ENCODE results near the gene JADE2.

The JADE2 gene

DNA sequence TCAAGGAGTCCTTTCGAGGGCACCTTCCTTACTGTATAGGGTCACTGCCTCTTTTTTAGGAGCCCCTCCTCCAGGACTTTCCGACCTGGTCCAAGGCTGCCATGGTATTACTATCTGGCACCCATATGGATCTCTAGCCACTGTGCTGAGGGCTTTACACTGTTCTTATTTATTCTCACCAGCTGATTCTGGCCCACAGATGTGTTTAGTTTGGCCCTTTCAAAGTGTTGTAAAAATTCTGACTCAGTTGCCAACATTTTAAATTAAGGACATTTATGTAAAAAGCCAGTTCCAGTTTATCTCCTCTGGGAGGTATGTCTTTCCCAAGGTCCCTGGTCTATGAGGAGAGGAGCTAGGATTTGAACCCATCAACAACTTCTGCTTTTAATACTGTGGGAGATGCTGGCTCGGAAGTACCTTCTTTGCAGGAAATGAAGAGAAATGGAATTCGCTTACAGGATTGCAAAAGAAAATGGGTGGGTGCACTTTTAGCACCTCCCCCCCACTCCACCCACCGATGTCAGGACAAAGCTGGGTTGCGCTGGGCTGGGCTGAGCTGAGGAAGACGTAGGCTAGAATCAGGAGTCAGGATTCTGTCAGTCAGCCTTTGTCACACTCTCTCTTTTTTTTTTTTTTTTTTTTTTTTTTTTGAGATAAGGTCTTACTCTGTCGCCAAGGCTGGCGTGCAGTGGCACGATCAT is 7.8 kb downstream of the JADE2 start:
- no peak for DNase-seq (ENCODE audit: low spot score)
- in situ Hi-C loops (cut with MboI; ENCODE audit: low sequenced_read_pairs, unreplicated experiment), result no loop called here

GRCh38 chr5:134534058-134534725 is 8.7 kb downstream of the JADE2 start:
- in situ Hi-C loops (cut with MboI; ENCODE audit: low sequenced_read_pairs, unreplicated experiment), result no loop called here
- DNase-seq (ENCODE audit: low spot score), result no peak
- TF ChIP-seq, protein P1, sequence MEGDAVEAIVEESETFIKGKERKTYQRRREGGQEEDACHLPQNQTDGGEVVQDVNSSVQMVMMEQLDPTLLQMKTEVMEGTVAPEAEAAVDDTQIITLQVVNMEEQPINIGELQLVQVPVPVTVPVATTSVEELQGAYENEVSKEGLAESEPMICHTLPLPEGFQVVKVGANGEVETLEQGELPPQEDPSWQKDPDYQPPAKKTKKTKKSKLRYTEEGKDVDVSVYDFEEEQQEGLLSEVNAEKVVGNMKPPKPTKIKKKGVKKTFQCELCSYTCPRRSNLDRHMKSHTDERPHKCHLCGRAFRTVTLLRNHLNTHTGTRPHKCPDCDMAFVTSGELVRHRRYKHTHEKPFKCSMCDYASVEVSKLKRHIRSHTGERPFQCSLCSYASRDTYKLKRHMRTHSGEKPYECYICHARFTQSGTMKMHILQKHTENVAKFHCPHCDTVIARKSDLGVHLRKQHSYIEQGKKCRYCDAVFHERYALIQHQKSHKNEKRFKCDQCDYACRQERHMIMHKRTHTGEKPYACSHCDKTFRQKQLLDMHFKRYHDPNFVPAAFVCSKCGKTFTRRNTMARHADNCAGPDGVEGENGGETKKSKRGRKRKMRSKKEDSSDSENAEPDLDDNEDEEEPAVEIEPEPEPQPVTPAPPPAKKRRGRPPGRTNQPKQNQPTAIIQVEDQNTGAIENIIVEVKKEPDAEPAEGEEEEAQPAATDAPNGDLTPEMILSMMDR (IDR thresholded peaks at IDR 0.05; ENCODE audit: borderline replicate concordance, control extremely low read depth, extremely low read depth, insufficient read depth, missing control alignments), result no peak

More for the DNA sequence above, 7.8 kb downstream of the JADE2 start:
- TF ChIP-seq, protein P1 (IDR thresholded peaks at IDR 0.05; ENCODE audit: borderline replicate concordance, control extremely low read depth, extremely low read depth, insufficient read depth, missing control alignments), result no peak

- DNase-seq (ENCODE audit: low spot score), result no peak
- TF ChIP-seq, protein P1 (IDR thresholded peaks at IDR 0.05; ENCODE audit: borderline replicate concordance, control extremely low read depth, extremely low read depth, insufficient read depth, missing control alignments), result no peak
- in situ Hi-C loops (cut with MboI; ENCODE audit: low sequenced_read_pairs, unreplicated experiment), result no loop called here
These were observed 9.2 kb downstream of the JADE2 start for GRCh38 chr5:134534726-134535110.

DNA sequence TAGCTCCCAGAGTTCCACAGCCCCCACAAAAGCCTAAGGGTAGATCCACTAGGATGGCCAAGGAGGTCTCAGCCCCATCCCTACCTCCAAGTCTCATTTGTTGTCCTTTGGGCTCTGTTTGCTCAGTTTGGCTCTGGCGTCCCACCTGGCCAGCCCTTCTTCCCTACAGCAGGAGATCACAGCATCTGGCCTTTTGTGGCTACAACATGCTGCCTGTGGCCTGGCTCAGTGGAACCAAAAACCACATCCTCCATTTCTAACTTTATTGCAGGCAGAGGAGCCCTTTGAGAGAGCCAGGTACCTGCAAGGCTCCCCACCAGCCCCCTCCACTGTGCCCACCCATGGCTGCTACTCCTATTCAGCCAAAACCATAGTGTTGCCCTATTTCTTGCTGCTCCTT is 11.4 kb downstream of the JADE2 start:
- in situ Hi-C loops (cut with MboI; ENCODE audit: low sequenced_read_pairs, unreplicated experiment), result no loop called here
- TF ChIP-seq, protein P1 (IDR thresholded peaks at IDR 0.05; ENCODE audit: borderline replicate concordance, control extremely low read depth, extremely low read depth, insufficient read depth, missing control alignments), result no peak
- DNase-seq (ENCODE audit: low spot score), result no peak

DNA sequence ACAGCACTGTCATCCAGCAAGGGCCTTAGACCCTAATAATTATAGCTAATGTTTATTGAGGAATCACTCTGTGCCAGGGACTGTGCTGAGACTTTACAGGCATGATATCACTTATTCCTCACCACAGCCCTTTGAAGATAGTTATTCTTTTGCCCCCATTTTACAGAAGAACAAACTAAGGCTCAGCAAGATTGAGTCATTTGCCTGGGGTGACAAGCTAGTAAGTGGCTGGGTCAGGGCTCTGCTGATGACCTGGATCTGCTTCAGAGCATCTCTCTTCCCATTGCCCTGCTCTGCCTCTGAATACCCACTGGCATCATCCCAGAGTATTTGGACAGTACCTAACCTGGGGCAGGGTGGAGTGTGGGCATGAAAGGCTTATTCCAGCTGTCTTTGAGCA is 11.8 kb downstream of the JADE2 start:
- in situ Hi-C loops (cut with MboI; ENCODE audit: low sequenced_read_pairs, unreplicated experiment), result no loop called here
- DNase-seq (ENCODE audit: low spot score), result no peak
- TF ChIP-seq, protein P1 (IDR thresholded peaks at IDR 0.05; ENCODE audit: borderline replicate concordance, control extremely low read depth, extremely low read depth, insufficient read depth, missing control alignments), result no peak

DNA sequence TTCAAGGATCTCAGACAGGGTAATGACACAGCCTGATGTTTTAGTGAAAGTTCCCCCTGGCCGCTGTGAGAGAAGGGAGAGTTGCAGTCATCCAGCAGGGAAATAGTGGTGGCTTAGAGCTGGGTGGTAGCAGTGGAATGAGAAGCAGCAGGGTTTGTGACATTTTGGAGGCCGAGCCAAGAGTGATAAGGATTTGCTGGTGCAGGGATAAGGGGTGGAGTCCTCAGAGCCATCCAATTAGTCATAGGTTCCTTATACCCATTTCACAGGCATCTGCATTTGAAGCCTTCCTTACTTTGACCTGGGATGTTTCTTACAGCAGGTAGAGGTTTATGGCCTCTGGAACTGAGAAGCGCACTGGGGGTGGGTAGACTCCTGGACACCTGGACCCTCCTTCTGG is 12.8 kb downstream of the JADE2 start:
- in situ Hi-C loops (cut with MboI; ENCODE audit: low sequenced_read_pairs, unreplicated experiment), result no loop called here
- TF ChIP-seq, protein P1 (IDR thresholded peaks at IDR 0.05; ENCODE audit: borderline replicate concordance, control extremely low read depth, extremely low read depth, insufficient read depth, missing control alignments), result no peak

More for the DNA sequence above, 12.8 kb downstream of the JADE2 start:
- no peak for DNase-seq (ENCODE audit: low spot score)
